GM21737 (cell line): ENCODE measurements around the gene ZFAND3.

Experiments
- ATAC-seq: cut with Tn5 transposase; IDR thresholded peaks from one replicate; pipeline ENCODE4 v1.9.1; 2021; ENCODE audit warnings: mild to moderate bottlenecking, moderate library complexity; ENCODE audit not compliant: unreplicated experiment

ZFAND3 gene

GRCh38 chr6:38077488-38078030, 258.0 kb downstream of the ZFAND3 start:
- ATAC-seq = no peak

DNA sequence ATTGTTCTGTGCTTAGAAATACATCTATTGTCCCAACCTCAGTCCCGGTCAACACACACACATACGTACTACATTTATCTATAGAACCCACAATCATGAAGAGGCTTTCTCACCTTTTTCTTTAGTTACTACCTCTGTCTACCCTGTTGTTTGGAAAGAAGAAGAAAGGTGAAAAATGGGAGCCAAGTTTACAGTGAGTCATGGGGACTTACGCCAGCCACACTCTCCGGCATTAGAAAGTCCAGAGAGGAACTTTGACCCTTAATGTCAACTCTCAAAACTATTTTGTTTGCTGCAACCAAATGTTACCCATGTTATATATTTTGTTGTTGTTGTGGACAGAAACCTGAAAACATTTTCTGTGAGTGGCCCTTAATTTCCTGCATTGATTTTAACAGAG, 259.1 kb downstream of the ZFAND3 start:
- no peak for ATAC-seq

GRCh38 chr6:38079107-38079506, 259.6 kb downstream of the ZFAND3 start:
- ATAC-seq = no peak

GRCh38 chr6:38079537-38079936, 260.0 kb downstream of the ZFAND3 start:
- ATAC-seq = no peak

DNA sequence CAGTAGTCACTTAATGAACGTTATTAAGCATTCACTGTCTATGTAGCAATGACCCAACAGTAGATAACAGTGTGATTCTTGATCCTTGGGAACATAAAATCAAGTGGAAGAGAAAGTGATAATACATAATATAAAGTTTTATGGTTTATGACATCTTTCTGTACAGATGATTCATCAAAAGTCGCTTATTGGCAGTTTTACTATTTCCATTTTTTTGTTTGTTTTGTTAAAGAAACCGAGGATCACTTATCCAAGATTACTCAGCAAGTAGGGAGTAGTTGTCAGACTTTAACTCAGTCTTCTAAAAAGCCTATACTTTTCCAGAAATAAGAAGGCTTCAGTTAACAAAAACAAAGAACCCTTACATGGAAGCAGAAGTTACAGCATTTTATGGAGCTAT, 260.8 kb downstream of the ZFAND3 start:
- no peak for ATAC-seq

DNA sequence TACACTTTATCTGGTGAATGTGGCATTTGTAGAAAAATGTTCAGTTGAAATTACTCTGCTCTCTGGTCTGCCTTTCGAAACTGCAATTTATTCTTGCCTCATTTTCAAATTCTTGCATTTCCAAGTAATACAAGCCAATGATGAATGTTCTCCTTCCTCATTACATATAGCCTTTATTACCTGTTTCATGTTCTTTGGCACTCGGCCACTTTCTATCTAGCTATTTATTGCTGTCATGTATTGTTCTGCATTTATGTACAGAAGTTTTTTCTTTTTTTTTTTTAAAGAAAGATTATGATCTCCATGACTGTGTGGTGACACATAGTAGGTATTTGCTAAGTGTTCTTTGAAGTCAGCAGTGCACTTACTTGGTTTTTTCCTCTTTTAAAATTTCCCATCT, 261.4 kb downstream of the ZFAND3 start:
- no peak for ATAC-seq

GRCh38 chr6:38085031-38085430, 265.5 kb downstream of the ZFAND3 start:
- ATAC-seq = no peak

- no peak for ATAC-seq
Observed at GRCh38 chr6:38086346-38086745, 266.8 kb downstream of the ZFAND3 start.

DNA sequence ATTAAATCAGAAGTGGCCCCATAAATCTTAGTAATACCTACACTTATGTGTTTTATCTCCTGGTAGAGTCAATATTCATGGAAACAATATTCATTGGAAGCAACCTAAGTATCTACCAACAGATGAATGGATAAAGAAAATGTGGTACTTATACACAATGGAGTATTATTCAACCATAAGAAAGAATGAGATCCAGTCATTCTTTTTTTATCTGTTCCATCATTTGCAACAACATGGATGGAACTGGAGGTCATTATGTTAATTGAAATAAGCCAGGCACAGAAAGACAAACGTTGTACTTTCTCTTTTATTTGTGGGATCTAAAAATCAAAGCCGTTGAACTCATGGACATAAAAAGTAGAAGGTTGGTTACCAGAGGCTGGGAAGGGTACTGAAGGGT, 268.5 kb downstream of the ZFAND3 start:
- ATAC-seq = no peak

GRCh38 chr6:38088829-38089228, 269.3 kb downstream of the ZFAND3 start:
- no peak for ATAC-seq

- ATAC-seq = no peak
Observed at GRCh38 chr6:38091613-38092012, 272.1 kb downstream of the ZFAND3 start.

GRCh38 chr6:38092465-38092864, 272.9 kb downstream of the ZFAND3 start:
- no peak for ATAC-seq

- ATAC-seq = no peak
Observed at GRCh38 chr6:38092964-38093363, 273.4 kb downstream of the ZFAND3 start.

DNA sequence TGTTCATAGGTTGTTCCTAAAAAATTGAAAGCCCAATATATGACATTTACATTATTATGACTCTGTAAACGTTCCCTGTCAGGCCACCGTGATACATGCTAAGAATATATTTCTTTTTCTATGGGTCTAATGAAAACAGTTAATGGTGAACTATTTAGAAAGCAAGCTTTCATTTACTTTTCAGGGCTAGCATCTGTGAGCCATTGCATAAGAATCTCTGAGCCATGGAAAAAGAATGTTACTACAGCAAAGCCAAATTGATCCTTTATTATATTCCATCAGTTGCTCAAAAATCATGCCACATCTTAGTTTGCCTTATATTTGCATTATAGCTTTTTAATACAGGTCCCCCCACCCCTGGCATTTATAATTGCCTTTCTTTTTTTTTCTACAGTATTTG, 275.5 kb downstream of the ZFAND3 start:
- ATAC-seq = no peak

- ATAC-seq = no peak
Observed at GRCh38 chr6:38099221-38099620, 279.7 kb downstream of the ZFAND3 start.

GRCh38 chr6:38100380-38100779, 280.9 kb downstream of the ZFAND3 start:
- ATAC-seq = no peak

GRCh38 chr6:38103921-38104320, 284.4 kb downstream of the ZFAND3 start:
- no peak for ATAC-seq

- no peak for ATAC-seq
Observed at GRCh38 chr6:38105066-38105465, 285.5 kb downstream of the ZFAND3 start.

GRCh38 chr6:38107073-38107472, 287.5 kb downstream of the ZFAND3 start:
- ATAC-seq = no peak

GRCh38 chr6:38110481-38110971, 291.0 kb downstream of the ZFAND3 start:
- no peak for ATAC-seq

DNA sequence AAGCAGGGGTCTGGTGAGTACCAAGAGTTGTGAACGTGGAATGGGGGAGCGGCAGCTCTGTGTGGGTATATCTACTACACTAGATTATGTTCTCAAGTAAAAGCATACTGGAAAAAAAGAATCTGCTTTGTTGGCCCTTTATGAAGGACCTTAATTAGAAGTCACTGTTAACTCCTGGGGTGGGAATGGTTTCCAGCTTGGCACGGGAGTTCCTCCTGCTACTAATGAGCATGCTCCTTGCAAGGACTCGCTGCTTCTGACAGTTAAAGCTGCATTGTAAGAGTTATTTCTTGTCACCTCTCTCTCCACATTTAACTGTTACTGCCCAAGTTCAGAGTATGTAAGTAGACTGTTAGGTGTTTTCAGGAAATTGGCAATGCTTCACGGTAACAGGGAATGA, 292.7 kb downstream of the ZFAND3 start:
- ATAC-seq = no peak

GRCh38 chr6:38113825-38114576, 294.5 kb downstream of the ZFAND3 start:
- no peak for ATAC-seq
